HEK293T (cell line): Measurements from ENCODE around the gene CAMK2B.

Experiments used
- ARNT ChIP-seq: fragments of 450-650 bp; IDR thresholded peaks from 2 replicates; pipeline ENCODE4 v1.6.1; 2017; ENCODE audit warnings: mild to moderate bottlenecking
- BHLHE40 ChIP-seq: fragments of 450-650 bp; IDR thresholded peaks from 2 replicates; pipeline ENCODE4 v1.6.1; 2016; ENCODE audit warnings: mild to moderate bottlenecking, moderate library complexity, borderline replicate concordance
- CTBP1 ChIP-seq: fragments of 450-650 bp; IDR thresholded peaks from 2 replicates; pipeline ENCODE4 v1.6.1; 2016; ENCODE audit warnings: borderline replicate concordance
- ELF4 ChIP-seq: fragments of 450-650 bp; IDR thresholded peaks from 2 replicates; pipeline ENCODE4 v1.6.1; 2017; ENCODE audit warnings: antibody characterized with exemption
- FOXK2 ChIP-seq: fragments of 450-650 bp; IDR thresholded peaks from 2 replicates; pipeline ENCODE4 v1.6.1; 2016; ENCODE audit warnings: mild to moderate bottlenecking
- FOXM1 ChIP-seq: fragments of 450-650 bp; IDR thresholded peaks from 2 replicates; pipeline ENCODE4 v1.6.1; 2017; ENCODE audit warnings: mild to moderate bottlenecking, borderline replicate concordance
- HDGF ChIP-seq: fragments of 450-650 bp; IDR thresholded peaks from 2 replicates; pipeline ENCODE4 v1.6.1; 2017; ENCODE audit warnings: antibody characterized with exemption, borderline replicate concordance
- L3MBTL2 ChIP-seq: fragments of 450-650 bp; conservative IDR thresholded peaks from 2 replicates; pipeline ENCODE4 v1.6.1; 2016; ENCODE audit warnings: mild to moderate bottlenecking
- NFRKB ChIP-seq: fragments of 450-650 bp; IDR thresholded peaks from 2 replicates; pipeline ENCODE4 v1.6.1; 2016; ENCODE audit warnings: mild to moderate bottlenecking, moderate library complexity
- PKNOX1 ChIP-seq: fragments of 450-650 bp; IDR thresholded peaks from 2 replicates; pipeline ENCODE4 v1.6.1; 2016
- SP1 ChIP-seq: fragments of 450-650 bp; IDR thresholded peaks from 2 replicates; pipeline ENCODE4 v1.6.1; 2017
- SUZ12 ChIP-seq: fragments of 450-650 bp; IDR thresholded peaks from 2 replicates; pipeline ENCODE4 v1.6.1; 2016; ENCODE audit warnings: mild to moderate bottlenecking
- TARDBP ChIP-seq: fragments of 450-650 bp; IDR thresholded peaks from 2 replicates; pipeline ENCODE4 v1.6.1; 2016
- ZNF384 ChIP-seq: fragments of 450-650 bp; IDR thresholded peaks from 2 replicates; pipeline ENCODE4 v1.6.1; 2016

DNA sequence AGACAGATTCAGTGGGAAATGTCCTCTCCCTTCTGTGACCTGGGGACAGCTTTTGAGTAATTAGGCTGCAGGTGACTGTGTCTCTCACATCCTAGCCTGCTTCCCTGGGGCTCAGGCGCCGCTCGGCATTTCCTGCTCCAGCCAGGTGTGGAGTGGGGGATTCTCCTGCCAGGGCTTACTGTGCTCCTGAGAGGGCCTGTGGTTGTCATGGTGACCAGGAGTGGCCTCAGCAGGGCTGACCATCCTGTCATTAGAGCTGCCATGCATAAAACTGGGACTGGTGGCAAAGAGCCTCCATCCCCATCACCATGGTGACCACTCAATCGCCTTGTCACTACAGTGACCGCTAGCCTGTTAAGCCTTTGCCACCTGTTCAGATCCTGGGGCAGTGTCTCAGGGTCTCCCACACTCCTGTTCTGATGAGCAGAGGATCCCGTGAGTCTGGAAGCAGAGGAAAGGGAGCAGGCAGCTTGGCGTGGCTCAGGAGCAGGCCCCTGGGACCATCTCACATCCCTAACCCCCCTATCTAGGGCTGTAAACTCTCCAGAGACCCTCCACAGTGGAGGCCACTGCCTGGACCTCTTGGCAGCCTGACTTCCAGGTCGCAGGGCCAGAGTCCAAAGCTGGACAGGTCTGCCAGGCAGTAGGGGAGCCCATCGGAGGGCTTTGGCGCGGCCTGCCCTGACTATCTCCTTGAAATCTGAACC lies 136.0 kb downstream of the CAMK2B start, which contains the start of gene GCK:
- TF ChIP-seq BHLHE40 (no peak), FOXK2 (no peak), NFRKB (no peak), ELF4 (no peak), SP1 (no peak), PKNOX1 (no peak), TARDBP (no peak), ARNT (no peak), SUZ12 (no peak), FOXM1 (no peak), ZNF384 (no peak), HDGF (no peak), L3MBTL2 (no peak), CTBP1 (no peak)
